Lower lobe of right lung (tissue), 2 donors: ENCODE results near the gene CIAO3. TPM values are rescaled to one million over a fixed set of nuclear protein-coding genes. Genes with fewer than 3 reads are reported as not detected.

ENCODE experiments used
- ATAC-seq, 2 donors: fragments of 200-7000 bp; cut with Tn5 transposase; one replicate each; pipeline ENCODE4 v1.9.1; 2020 to 2022; ENCODE audit warnings: mild to moderate bottlenecking in 2 of 2, moderate library complexity in 2 of 2
- DNase-seq: peaks from one replicate; pipeline ENCODE4 v3.0.0-alpha.2; 2020
- H3K27ac ChIP-seq: fragments of 200-600 bp; one replicate; pipeline ENCODE4 v1.8.0; 2022
- H3K27me3 ChIP-seq: fragments of 200-600 bp; one replicate; pipeline ENCODE4 v1.8.0; 2022; ENCODE audit warnings: low read depth
- H3K36me3 ChIP-seq: fragments of 200-600 bp; one replicate; pipeline ENCODE4 v1.8.0; 2022; ENCODE audit warnings: mild to moderate bottlenecking
- H3K4me1 ChIP-seq: fragments of 200-600 bp; one replicate; pipeline ENCODE4 v1.8.0; 2022
- H3K4me3 ChIP-seq: fragments of 200-600 bp; one replicate; pipeline ENCODE4 v1.8.0; 2022; ENCODE audit warnings: mild to moderate bottlenecking
- H3K9me3 ChIP-seq: fragments of 200-600 bp; one replicate; pipeline ENCODE4 v1.8.0; 2022
- CTCF ChIP-seq: fragments of 200-600 bp; IDR thresholded peaks from one replicate; pipeline ENCODE4 v1.8.0; 2022; ENCODE audit warnings: antibody characterized with exemption, mild to moderate bottlenecking
- intact Hi-C: fragments of 100-400 bp; cut with DNase I; formaldehyde crosslinking; loops from one replicate; pipeline ENCODE4 v1.11.0; 2022
- total RNA-seq: library from RNA; stranded (reverse); fragmentation: NEBNext Ultra II Directional; extraction: Animal tissue kit (Norgen Biotek cat#: 25700); gene quantifications from one replicate; pipeline ENCODE4 v1.2.1, GENCODE V29; 2021
- donor health status: DM: no; HTN: yes; CAD: no; lungs with severe emphysema.

Gene CIAO3
- total RNA-seq, 1 donor from 2014 or later = 24.3 TPM

DNA sequence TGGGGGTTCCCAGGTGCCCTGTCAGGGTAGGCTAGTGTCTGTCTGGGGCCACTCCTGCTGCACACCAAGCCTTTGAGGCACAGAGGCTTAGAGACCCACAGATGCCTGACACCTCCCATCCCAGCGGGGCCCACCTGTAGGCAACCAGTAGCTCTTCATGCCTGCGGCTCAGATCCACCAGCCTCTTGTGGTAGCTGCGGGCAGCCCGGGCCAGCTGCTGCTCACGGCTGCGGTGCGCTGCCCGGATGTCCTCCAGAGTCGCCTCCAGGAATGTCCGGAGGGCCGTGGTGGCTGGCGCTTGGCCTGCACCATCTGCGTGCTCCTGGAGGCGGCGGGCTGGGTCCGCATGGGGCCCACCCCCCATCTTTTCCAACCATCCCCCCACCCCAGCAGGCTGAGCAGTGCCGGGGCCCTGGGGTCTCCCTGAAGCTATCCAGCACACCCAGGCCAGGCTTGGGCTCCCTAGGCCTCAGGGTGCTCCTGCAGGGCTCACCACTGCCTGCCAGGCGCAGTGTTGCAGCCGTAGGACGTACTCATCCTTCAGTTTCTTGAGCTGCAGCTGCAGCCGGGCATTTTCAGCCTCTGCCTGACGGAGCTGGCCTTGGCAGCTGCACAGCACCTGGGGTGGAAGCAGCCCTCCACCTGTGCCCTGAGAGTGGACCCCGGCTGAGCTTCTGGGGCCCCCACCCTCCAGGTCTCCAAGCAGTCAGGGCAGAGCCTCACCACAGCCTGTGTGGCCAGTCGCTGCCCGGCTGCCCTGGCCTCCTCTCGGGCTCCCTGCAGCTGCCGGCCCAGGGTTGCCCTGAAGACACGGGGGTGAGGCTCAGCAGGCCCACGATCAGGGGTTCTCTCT, 16.4 kb downstream of the CIAO3 start:
- Histone ChIP-seq H3K27me3 (peaks cover 31% of the 10 kb centered on the region), H3K4me1 (peaks cover 45% of the 10 kb centered on the region), H3K36me3 (peaks cover 5% of the 10 kb centered on the region), H3K27ac (no peak overlapping the region), H3K4me3 (no peak overlapping the region), H3K9me3 (no peaks in the 10 kb centered on the region)
- TF ChIP-seq CTCF = no peak
- DNase-seq = no peak
- intact Hi-C loops = no loop called here
- ATAC-seq = no peak

GRCh38 chr16:723695-724094, 17.1 kb downstream of the CIAO3 start:
- DNase-seq (no peak), ATAC-seq (no peak)
- no peak for TF ChIP-seq CTCF
- no peaks in the 10 kb centered on the region for H3K9me3 ChIP-seq
- peaks cover 31% of the 10 kb centered on the region for H3K27me3 ChIP-seq
- peaks cover 47% of the 10 kb centered on the region for H3K4me1 ChIP-seq
- peaks cover 5% of the 10 kb centered on the region for H3K36me3 ChIP-seq
- intact Hi-C loops = no loop called here
- no peak overlapping the region for H3K4me3 ChIP-seq
- no peak overlapping the region for H3K27ac ChIP-seq

DNA sequence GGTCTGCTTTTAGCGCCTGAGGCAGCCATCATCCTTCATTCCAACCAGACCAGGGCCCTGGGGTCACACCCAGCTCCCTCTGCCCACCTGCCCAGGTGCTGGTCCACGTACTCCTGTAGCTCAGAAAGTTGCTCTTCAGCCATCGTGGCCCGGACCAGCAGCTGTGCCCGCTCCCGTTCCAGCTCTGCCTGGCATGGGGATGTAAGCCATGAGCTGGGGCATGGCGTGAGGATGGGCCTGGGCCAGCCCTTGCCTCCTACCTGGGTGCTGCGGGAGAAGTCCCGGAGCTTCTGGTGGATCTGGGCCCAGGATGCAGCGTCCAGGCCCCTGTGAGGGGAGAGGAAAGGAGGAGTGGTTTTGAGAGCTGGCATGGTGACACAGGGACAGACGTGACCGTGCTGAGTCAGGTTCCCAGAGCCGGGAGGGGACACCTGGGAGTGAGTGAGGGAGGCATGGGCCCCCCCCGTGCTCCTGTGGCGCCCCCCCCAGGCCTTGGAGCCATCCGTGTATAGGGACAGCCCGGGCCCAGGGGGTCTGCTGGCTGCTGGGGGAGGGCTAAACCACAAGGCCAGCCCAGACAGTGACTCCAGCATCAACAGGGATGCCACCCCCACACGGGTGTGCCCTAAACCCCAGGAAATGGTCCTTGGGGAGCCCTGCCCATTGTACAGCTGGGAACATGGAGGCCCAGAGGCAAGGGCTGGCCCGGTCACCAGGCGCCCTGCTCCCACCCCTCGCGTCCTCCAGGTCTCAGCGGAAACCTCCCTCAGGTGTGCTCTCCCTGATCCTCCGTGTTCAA, 17.8 kb downstream of the CIAO3 start:
- Histone ChIP-seq H3K36me3 (peaks cover 5% of the 10 kb centered on the region), H3K27me3 (peaks cover 24% of the 10 kb centered on the region), H3K4me3 (no peak overlapping the region), H3K4me1 (peaks cover 40% of the 10 kb centered on the region), H3K27ac (no peak overlapping the region), H3K9me3 (no peaks in the 10 kb centered on the region)
- no peak for DNase-seq
- ATAC-seq = no peak
- intact Hi-C loops = no loop called here
- TF ChIP-seq CTCF = no peak

DNA sequence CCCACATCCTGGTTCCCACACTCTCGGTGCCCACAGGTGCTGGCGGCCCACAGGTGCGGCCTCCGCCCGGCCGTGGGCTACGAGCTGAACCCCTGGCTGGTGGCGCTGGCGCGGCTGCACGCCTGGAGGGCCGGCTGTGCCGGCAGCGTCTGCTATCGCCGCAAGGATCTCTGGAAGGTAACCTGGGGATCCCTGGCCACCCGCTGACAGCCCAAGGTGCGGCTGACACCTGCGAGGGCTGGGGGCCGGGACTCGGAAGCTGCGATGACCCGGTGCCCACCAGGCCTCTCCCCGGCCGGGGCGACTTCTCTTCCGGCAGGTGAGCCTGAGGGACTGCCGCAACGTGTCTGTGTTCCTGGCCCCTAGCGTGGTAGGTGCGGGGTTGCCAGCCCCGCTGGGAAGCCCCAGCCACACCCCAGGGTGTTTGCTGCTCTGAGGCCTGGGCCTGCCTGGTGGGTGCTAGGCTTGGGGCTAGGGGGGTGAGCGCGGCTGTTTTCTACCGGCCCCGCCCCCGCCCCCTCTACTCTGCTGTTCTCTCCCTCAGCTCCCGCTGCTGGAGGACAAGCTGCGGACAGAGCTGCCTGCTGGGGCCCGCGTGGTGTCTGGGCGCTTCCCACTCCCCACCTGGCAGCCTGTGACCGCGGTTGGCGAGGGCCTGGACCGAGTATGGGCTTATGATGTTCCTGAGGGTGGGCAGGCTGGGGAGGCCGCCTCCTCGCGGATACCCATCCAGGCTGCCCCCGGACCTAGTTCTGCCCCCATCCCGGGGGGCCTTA, 18.8 kb downstream of the CIAO3 start:
- no peak for TF ChIP-seq CTCF
- Histone ChIP-seq H3K4me1 (peaks cover 30% of the 10 kb centered on the region), H3K4me3 (peak overlapping the region; percentile 80), H3K27me3 (peaks cover 14% of the 10 kb centered on the region), H3K36me3 (peaks cover 5% of the 10 kb centered on the region), H3K9me3 (no peaks in the 10 kb centered on the region), H3K27ac (peak overlapping the region; percentile 89)
- ATAC-seq = no peak
- intact Hi-C loops = no loop called here
- no peak for DNase-seq

DNA sequence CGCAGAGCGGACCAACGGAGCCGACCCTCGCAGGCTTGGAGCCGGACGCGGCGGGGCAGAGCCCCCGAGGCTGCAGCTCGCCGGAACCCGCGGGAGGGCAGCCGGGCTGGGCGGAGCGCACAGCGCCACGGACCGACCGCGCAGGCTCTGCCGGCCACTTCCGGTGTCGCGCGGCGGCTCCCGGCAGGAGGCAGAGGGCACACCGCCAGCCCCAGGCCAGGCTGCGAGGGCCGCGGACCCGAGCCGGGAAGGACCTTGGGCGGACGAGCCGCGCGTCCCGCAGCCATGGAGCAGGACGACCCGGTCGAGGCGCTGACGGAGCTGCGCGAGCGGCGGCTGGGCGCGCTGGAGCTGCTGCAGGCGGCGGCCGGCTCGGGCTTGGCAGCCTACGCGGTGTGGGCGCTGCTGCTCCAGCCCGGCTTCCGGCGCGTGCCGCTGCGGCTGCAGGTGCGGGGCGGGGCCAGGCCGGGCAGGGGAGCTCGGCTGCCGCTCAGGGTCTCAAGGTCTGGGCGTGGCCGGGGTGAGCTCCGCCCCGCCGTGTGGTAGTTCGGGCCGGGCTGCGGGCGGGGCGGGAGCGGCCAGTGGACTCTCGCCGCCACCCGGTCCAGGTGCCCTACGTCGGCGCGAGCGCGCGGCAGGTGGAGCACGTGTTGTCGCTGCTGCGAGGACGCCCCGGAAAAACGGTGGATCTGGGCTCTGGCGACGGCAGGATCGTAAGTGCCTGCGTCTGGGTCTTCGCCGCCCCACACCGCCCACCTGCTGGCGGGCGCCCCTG, 19.6 kb downstream of the CIAO3 start, which contains the start of gene ANTKMT:
ANTKMT (plus strand) TSS at position 157 of the 775 bp plus-strand sequence; CDS start at position 286, 129 bp downstream.
- H3K4me3 ChIP-seq = peak within 1 kb of the TSS; percentile 80

More for the DNA sequence above, 19.6 kb downstream of the CIAO3 start, which contains the start of gene ANTKMT:
- ATAC-seq (peak; percentile 89 to 93), DNase-seq (peak; percentile 89)
- H3K36me3 ChIP-seq = peaks cover 5% of the 10 kb centered on the region
- intact Hi-C loops = no loop called here
- peaks cover 10% of the 10 kb centered on the region for H3K27me3 ChIP-seq
- no peaks in the 10 kb centered on the region for H3K9me3 ChIP-seq
- peak; percentile 6 for TF ChIP-seq CTCF
- peaks cover 31% of the 10 kb centered on the region for H3K4me1 ChIP-seq
- H3K27ac ChIP-seq = peak within 1 kb of the TSS; percentile 89
